ENCODE data around the gene ZFAND3.

- TF ChIP-seq CTCF (IDR thresholded peaks at IDR 0.05) (no peak), POLR2A (IDR thresholded peaks at IDR 0.05) (no peak)
Measured at GRCh38 chr6:38055203-38055589, 235.7 kb downstream of the ZFAND3 start.

Measured in adrenal gland (tissue), 5 donors.